D721Med (cell line): Measurements from ENCODE around the gene IFFO2.

ENCODE experiments used
- DNase-seq: peaks from one replicate; pipeline ENCODE4 v3.0.0; 2011; ENCODE audit warnings: low spot score; ENCODE audit not compliant: insufficient read length
- FAIRE-seq: peaks from 2 replicates; lab custom pipeline; 2011; peaks lifted over from hg19 to GRCh38; lab: Jason Lieb, UNC
- CTCF ChIP-seq: IDR thresholded peaks from 2 replicates; pipeline ENCODE4 v1.5.1; 2012; ENCODE audit warnings: mild to moderate bottlenecking, control low read depth; ENCODE audit not compliant: insufficient read depth; ENCODE audit errors: missing control alignments

The IFFO2 gene

GRCh38 chr1:18866314-18866713, 90.2 kb downstream of the IFFO2 start:
- no peak for TF ChIP-seq CTCF
- FAIRE-seq (no peak), DNase-seq (no peak)

GRCh38 chr1:18865176-18865575, 91.3 kb downstream of the IFFO2 start:
- TF ChIP-seq CTCF = no peak

GRCh38 chr1:18861590-18861989, 94.9 kb downstream of the IFFO2 start:
- DNase-seq (no peak), FAIRE-seq (no peak)
- TF ChIP-seq CTCF = no peak

More at GRCh38 chr1:18865176-18865575, 91.3 kb downstream of the IFFO2 start:
- DNase-seq (no peak), FAIRE-seq (no peak)

DNA sequence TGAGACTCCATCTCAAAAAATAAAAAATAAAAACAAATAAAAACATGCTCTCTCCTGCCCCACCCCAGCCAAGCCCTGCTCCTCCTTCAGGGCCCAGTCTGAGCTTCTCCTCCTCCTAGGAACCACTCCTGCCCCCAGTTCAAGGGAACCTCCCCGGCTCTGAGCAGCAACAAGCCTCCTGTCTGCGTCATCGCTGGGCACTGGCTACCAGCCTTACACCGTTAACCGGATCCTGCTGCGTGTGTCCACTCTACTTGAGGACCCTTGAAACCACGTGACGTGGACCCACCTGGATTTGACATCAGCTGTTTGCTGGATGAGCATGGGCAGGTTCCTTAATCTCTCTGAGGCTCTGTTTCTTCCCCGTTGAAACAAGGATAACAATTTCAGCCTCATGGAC, 95.4 kb downstream of the IFFO2 start:
- FAIRE-seq (no peak), DNase-seq (no peak)
- no peak for TF ChIP-seq CTCF

DNA sequence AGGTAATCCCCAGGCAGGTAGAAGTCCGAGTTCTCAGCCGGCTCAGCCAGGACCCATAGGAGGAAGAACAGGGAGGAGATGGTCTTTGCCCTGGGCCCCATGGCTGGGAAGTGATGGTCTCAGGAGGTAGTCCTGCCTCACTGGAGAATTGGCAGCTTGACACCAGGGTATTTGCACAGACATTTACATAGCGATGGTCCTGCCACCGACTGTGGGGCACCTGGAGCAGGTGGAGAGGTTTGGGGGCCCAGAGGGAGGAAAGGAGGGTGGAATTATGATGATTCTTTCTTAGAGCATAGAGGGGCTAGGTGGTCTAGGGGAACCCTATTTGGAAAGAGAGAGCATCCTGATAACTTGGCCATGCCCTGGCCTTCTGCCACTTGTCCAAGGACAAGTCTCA, 96.9 kb downstream of the IFFO2 start, which contains the start of gene TAS1R2:
TSS of gene TAS1R2 (minus strand) at position 101 of the 400 bp plus-strand sequence. CDS start at position 101, 0 bp downstream.
- TF ChIP-seq CTCF = no peak
- DNase-seq (no peak), FAIRE-seq (no peak)

DNA sequence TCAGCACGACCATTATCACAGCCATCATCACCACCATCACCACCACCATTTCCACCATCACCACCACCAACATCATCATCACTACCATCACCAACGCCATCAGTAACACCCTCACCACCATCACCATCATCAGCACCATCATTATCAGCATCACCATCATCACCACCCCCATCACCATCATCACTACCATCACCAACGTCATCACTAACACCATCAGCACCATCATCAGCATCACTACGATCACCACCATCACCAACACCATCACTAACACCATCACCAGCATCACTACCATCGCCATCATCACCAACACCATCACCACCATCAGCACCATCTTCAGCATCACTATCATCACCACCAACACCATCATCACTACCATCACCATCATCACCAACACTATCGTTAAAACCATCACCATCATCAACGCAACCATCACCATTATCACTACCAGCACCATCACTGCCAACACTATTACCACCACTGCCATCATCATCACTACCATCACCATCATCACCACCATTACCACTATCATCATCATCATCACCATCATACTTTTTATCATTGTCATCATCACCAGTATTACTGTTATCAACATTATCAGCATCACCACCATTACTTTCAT, 98.3 kb downstream of the IFFO2 start:
- no peak for TF ChIP-seq CTCF
- no peak for DNase-seq
- no peak for FAIRE-seq

DNA sequence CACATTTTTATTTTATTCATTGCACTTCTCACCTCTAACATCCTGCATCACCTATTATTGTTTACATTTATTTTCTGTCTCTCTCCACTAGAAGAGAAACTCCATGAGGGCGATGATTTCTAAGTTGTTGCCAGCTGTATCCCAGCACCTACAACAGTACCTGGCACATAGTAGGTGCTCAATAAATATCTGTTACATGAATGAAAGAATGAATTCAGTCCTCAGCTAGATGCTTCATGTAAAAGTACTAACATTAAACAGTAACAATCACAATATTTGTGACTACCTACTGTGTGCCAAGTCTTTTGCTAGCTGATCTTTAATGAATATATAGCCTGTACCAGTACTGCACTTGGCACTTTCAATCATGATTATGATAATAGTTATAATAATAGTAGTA, 100.0 kb downstream of the IFFO2 start:
- TF ChIP-seq CTCF = no peak
- DNase-seq (no peak), FAIRE-seq (no peak)
